ENCODE data around the gene UTP3.
"Not testable (repeated sequence)": the region's sequence is repeated elsewhere in the genome, so short reads cannot be mapped to it uniquely, and the experiment has no call there.

Gene UTP3

DNA sequence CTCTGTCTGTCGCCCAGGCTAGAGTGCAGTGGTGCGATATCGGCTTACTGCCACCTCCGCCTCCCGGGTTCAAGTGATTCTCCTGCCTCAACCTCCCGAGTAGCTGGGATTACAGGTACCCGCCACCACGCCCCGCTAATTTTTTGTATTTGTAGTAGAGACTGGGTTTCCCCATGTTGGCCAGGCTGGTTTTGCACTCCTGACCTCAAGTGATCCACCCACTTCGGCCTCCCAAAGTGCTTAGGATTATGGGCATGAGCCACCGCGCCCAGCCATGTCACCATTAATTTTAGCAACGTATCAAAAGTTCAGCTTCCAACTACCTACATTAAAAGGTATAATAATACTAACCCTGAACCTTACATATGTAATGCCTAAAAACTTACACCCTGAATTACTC lies 940 bp upstream of the UTP3 start:
- no peak for DNase-seq (ENCODE audit: low read depth)

DNA sequence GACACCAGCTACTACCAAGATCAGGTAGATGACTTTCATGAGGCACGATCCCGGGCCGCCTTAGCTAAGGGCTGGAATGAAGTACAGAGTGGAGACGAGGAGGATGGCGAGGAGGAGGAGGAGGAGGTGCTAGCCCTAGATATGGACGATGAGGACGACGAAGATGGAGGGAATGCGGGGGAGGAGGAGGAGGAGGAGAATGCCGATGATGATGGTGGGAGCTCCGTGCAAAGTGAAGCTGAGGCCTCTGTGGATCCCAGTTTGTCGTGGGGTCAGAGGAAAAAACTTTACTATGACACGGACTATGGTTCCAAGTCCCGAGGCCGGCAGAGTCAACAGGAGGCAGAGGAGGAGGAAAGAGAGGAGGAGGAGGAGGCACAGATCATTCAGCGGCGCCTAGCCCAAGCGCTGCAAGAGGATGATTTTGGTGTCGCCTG lies 481 bp downstream of the UTP3 start:
- DNase-seq (ENCODE audit: low read depth) = no peak

GRCh38 chr4:70691661-70692060 lies 3.3 kb downstream of the UTP3 start:
- no peak for DNase-seq (ENCODE audit: low read depth)

GRCh38 chr4:70694633-70695032 lies 6.3 kb downstream of the UTP3 start:
- DNase-seq (ENCODE audit: low read depth) = not testable (repeated sequence)

- DNase-seq (ENCODE audit: low read depth) = not testable (repeated sequence)
These were observed 10.1 kb downstream of the UTP3 start for GRCh38 chr4:70698435-70698834.

- no peak for DNase-seq (ENCODE audit: low read depth)
These were observed 12.4 kb downstream of the UTP3 start for GRCh38 chr4:70700712-70701111.

DNA sequence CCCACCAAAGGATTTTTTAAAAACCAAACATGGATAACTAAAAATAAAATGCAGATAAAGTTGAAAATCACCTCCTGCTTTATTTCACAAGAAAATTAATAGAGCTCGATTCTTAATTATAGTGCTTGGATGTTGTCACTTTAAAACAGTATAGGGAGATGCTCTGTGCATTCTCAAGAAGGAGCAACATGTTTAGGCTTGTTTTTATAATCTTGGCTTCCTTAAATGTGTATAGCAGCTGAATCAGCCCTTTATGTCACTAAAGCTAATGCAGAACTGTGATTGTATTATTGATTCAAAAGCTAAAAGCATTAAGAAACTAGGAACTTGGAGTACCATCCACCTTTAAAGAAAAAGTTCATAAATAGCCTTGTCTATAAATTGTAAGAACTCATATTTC lies 12.9 kb downstream of the UTP3 start:
- DNase-seq (ENCODE audit: low read depth) = no peak

DNA sequence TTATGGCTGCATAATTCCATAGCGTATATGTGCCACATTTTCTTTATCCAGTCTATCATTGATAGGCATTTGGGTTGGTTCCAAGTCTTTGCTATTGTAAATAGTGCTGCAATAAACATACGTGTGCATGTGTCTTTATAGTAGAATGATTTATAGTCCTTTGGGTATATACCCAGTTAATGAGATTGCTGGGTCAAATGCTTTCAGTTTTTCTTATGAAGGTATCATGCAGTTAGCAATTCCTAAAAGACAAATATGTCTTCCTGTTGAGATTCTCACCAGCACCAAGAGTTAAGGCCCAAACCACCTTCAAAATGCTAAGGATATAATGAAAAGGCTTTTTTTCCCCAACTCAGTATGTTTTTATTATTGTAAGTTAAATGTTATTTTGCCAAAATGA lies 14.3 kb downstream of the UTP3 start:
- not testable (repeated sequence) for DNase-seq (ENCODE audit: low read depth)

GRCh38 chr4:70703619-70704214 lies 15.4 kb downstream of the UTP3 start:
- no peak for DNase-seq (ENCODE audit: low read depth)

DNA sequence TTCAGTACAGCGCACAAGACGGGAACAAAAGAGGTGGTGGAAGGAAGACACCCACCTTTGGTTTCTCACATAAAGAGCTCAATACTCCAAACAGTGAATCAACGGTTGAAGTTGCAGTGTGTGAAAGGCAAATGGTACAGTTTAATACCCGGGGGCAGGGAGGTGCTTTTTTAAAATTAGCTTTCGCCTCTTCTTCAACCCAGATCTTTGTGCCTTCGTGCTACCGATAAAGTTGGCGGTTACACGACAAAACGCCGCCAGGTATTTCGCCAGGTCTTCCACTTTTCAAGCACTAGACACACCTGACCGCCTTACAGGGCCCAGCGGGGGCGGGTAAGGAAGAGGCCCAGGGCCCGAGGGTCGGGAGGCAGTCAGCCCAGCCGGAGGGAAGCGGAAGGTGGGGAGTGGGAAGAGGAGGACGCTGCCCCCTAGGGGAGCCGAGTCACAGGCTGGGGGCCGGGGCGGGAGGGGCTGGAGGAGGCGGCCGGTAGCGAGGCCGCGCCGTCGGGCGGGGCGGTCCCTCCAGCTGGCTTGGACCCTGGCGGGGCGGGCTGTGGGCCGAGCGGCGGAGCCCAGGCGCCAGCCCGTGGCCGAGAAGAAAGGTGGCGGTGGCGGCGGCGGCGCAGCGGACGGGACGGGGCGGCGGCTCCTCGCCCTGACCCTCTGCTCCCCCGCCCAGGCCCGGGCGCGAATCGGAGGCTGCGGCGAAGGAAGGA lies 16.0 kb downstream of the UTP3 start:
- DNase-seq (ENCODE audit: low read depth) = peak; percentile 40

DNA sequence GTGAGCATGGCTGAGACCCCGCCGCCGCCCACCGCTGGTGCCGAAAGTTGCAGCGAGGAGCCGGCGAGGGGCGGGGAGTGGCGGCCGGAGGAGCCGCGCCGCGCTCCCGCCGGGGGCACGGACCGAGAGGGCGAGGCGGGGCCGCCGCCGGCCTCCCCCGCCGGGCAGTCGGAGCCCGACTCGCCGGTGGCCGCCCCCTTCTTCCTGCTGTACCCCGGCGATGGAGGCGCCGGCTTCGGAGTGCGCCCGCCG lies 16.5 kb downstream of the UTP3 start:
- DNase-seq (ENCODE audit: low read depth) = no peak

DNA sequence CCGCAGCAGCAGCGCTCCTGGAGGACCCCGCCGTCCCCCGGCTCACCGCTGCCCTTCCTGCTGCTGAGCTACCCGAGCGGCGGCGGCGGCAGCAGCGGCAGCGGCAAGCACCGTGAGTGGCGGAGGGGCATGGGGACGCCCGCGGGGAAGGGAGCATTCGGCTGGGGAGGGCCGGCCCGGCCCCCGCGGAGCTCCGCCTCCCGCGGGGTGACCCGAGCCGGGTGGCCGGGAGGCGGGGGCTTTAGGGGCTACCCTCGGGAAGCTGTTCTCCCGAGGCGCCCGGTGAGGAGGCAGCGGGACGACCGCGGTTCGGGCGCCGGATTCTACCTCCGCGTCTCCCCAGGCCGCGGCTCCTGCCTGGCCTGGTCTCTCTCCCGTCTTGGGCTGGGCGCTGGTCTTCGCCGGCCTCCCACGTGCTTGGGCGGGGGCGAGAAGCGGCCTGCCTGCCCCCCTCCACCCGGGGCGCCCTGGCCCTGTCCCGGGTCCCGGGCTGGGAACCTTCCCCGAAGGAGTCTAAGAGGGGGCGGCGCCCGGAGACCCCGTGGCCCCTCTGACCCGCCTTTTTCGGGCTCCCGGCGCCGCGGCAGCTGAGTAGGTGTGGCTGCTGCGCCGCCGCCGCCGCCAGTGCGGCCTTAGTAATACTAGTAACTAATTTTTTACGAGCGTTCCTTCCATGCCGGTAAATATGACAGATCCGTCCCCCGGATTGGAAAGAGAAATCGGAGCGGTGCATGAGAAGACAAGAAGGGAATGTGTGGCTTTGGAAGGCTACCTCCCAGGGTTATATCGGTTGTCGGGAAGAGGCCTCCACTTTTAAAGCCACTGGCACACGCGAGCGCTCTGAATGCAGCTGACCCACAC lies 17.1 kb downstream of the UTP3 start:
- peak; percentile 61 for DNase-seq (ENCODE audit: low read depth)

- no peak for DNase-seq (ENCODE audit: low read depth)
These were observed 17.7 kb downstream of the UTP3 start for GRCh38 chr4:70706044-70706461.

GRCh38 chr4:70706516-70706915 lies 18.2 kb downstream of the UTP3 start:
- DNase-seq (ENCODE audit: low read depth) = no peak

- DNase-seq (ENCODE audit: low read depth) = no peak
These were observed 21.4 kb downstream of the UTP3 start for GRCh38 chr4:70709611-70710205.

- no peak for DNase-seq (ENCODE audit: low read depth)
These were observed 23.3 kb downstream of the UTP3 start for GRCh38 chr4:70711599-70711998.

DNA sequence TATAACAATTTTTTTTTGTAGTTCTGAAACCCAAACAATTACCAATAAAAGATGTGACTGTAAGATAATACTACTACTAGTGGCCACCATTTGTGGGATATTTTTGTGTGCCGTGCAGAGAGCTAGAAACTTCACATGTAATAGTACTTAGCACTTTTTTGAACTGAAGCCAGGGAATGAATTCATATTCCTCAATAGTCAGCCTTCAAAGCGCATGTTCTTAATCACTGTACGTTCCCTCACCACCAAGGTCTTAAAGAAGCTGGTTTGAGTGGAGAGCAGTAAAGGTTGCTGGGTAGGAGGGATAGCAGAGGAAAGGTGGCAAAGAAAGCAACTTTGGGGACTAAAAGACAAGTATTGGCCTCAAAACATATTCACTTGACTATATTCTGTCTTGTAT lies 23.8 kb downstream of the UTP3 start:
- DNase-seq (ENCODE audit: low read depth) = no peak

GRCh38 chr4:70712604-70713452 lies 24.5 kb downstream of the UTP3 start:
- no peak for DNase-seq (ENCODE audit: low read depth)

- DNase-seq (ENCODE audit: low read depth) = no peak
These were observed 25.2 kb downstream of the UTP3 start for GRCh38 chr4:70713453-70714078.

DNA sequence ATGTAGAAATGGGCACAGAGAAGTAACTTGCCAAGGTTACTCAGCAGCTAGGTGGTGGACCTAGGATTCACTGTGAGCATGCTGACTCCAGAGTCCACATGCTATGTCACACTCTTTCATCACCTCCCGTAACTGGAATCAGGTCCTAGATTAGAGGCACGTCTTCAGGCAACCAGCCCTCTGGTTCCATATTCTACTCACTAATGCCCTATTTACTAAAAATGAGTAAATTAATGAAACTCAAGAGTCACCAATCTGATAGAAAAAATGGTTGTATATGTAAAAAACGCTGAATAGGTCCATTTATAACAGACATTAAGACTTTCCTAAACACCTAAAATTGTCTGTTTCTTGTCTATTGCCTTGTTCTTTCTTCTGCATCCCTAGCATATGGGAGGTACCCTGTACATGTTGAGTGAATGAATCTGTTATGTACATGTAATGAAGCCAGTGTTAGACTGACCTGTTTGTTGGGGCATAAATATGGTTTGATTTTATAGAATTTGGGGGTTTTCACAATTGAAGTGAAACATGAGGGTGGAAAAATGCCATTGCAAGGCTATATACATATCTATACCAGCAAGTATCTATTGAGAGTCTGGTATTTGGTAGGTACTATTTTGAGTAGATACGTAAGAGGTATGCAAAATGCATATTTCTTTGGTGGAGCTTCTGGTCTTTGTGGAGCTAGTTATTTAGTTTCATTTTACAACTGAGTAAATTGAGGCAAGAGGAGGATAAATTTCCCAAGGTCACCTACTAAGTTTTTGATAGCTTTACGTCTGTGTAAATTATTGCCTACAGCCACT lies 26.0 kb downstream of the UTP3 start:
- DNase-seq (ENCODE audit: low read depth) = no peak

DNA sequence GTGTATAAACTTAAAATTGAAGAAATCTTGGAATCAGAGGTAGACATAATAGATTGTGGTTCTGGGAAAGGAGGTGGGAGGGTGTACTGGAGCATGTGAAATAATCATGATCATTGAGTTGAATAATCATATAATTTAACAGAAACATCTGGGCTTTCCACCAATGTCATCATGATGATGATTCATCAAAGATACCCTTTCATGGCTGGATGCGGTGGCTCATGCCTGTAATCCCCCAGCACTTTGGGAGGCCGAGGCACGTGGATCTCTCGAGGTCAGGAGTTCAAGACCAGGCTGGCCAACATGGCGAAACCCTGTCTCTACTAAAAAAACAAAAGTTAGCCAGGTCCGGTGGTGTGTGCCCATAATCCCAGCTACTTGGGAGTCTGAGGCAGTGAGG lies 26.8 kb downstream of the UTP3 start:
- DNase-seq (ENCODE audit: low read depth) = no peak
